NK-92 (cell line): ENCODE results near the gene ADGRD1.
"Not testable (repeated sequence)": the region's sequence is repeated elsewhere in the genome, so short reads cannot be mapped to it uniquely, and the experiment has no call there.

Source experiments
- DNase-seq: peaks from one replicate; lab custom pipeline; 2025; ENCODE audit not compliant: unreplicated experiment; lab: John Stamatoyannopoulos, UW

Gene ADGRD1

GRCh38 chr12:130983328-130984017 lies 29.8 kb downstream of the ADGRD1 start:
- DNase-seq, result no peak

GRCh38 chr12:130984183-130985058 lies 30.7 kb downstream of the ADGRD1 start:
- DNase-seq, result no peak

- no peak for DNase-seq
These were observed 33.6 kb downstream of the ADGRD1 start for GRCh38 chr12:130987151-130987931.

- DNase-seq, result no peak
These were observed 34.6 kb downstream of the ADGRD1 start for GRCh38 chr12:130988261-130988660.

- DNase-seq, result no peak
These were observed 35.0 kb downstream of the ADGRD1 start for GRCh38 chr12:130988751-130989150.

GRCh38 chr12:130989391-130989790 lies 35.7 kb downstream of the ADGRD1 start:
- DNase-seq, result no peak

- DNase-seq, result no peak
These were observed 36.3 kb downstream of the ADGRD1 start for GRCh38 chr12:130990034-130990433.

- DNase-seq, result no peak
These were observed 38.7 kb downstream of the ADGRD1 start for GRCh38 chr12:130992448-130992847.

- DNase-seq, result no peak
These were observed 39.4 kb downstream of the ADGRD1 start for GRCh38 chr12:130992979-130993538.

GRCh38 chr12:130993759-130994670 lies 40.3 kb downstream of the ADGRD1 start:
- no peak for DNase-seq

- DNase-seq, result no peak
These were observed 41.2 kb downstream of the ADGRD1 start for GRCh38 chr12:130994821-130995375.

- not testable (repeated sequence) for DNase-seq
These were observed 41.8 kb downstream of the ADGRD1 start for GRCh38 chr12:130995386-130995969.

GRCh38 chr12:130998136-130998535 lies 44.4 kb downstream of the ADGRD1 start:
- DNase-seq, result no peak

GRCh38 chr12:131000000-131000486 lies 46.3 kb downstream of the ADGRD1 start:
- DNase-seq, result no peak

GRCh38 chr12:131001493-131001892 lies 47.8 kb downstream of the ADGRD1 start:
- no peak for DNase-seq

GRCh38 chr12:131002216-131002631 lies 48.5 kb downstream of the ADGRD1 start:
- no peak for DNase-seq

- no peak for DNase-seq
These were observed 49.5 kb downstream of the ADGRD1 start for GRCh38 chr12:131003036-131003715.

GRCh38 chr12:131003716-131004045 lies 50.0 kb downstream of the ADGRD1 start:
- no peak for DNase-seq

- no peak for DNase-seq
These were observed 50.5 kb downstream of the ADGRD1 start for GRCh38 chr12:131004166-131004565.
